Left lung (tissue), 10 donors: ENCODE data around the gene SCYGR2. TPM values are rescaled to one million over a fixed set of nuclear protein-coding genes. Genes with fewer than 3 reads are reported as not detected.

Experiments used
- ATAC-seq: fragments of 200-7000 bp; cut with Tn5 transposase; one replicate; pipeline ENCODE4 v1.9.1; 2020; ENCODE audit warnings: moderate library complexity
- DNase-seq, 4 donors: peaks; one replicate each; pipeline ENCODE4 v3.0.0-alpha.2; 2013 to 2020
- H3K27ac ChIP-seq, 2 donors: fragments of 200-600 bp; sonication (generic) in 1 of 2; one replicate each; pipeline versions ENCODE4 v1.5.0 to v1.8.0; 2020 to 2021
- H3K27me3 ChIP-seq, 2 donors: fragments of 200-600 bp; sonication (generic) in 1 of 2; one replicate each; pipeline versions ENCODE4 v1.5.0 to v1.8.0; 2020 to 2021
- H3K36me3 ChIP-seq, 2 donors: fragments of 200-600 bp; sonication (generic) in 1 of 2; one replicate each; pipeline versions ENCODE4 v1.5.0 to v1.8.0; 2020 to 2021
- H3K4me1 ChIP-seq, 2 donors: fragments of 200-600 bp; one replicate each; pipeline ENCODE4 v1.8.0; 2021
- H3K4me3 ChIP-seq, 2 donors: fragments of 200-600 bp; sonication (generic) in 1 of 2; one replicate each; pipeline versions ENCODE4 v1.5.0 to v1.8.0; 2020 to 2021; ENCODE audit warnings: mild to moderate bottlenecking in 1 of 2
- H3K9me3 ChIP-seq, 2 donors: fragments of 200-600 bp; sonication (generic) in 1 of 2; one replicate each; pipeline versions ENCODE4 v1.5.0 to v1.8.0; 2020 to 2021
- intact Hi-C, 2 donors: fragments of 100-400 bp; cut with DNase I; formaldehyde crosslinking; loops; one replicate each; pipeline versions ENCODE4 v1.11.2 to v1.14.2; 2022
- polyA plus RNA-seq, 6 donors: library from polyadenylated mRNA; unstranded; fragments of 120-200 nt; gene quantifications; one replicate each; pipeline ENCODE4 v1.2.1, GENCODE V29; 2013; ENCODE audit not compliant: insufficient read length in 6 of 6
- total RNA-seq, 2 donors: library from RNA; stranded (reverse); fragmentation: NEBNext Ultra II Directional; extraction: Animal tissue kit (Norgen Biotek cat#: 25700); gene quantifications; one replicate each; pipeline ENCODE4 v1.2.1, GENCODE V29; 2021
- TF ChIP-seq, protein P1 (sequence below), 2 donors: fragments of 200-600 bp; sonication (generic) in 1 of 2; IDR thresholded peaks; one replicate each; pipeline versions ENCODE4 v1.5.0 to v1.8.0; 2021; ENCODE audit warnings: antibody characterized with exemption in 2 of 2
- donor health status: DM: no; HTN: yes; CAD: no.
- donor health status: DM: no; HTN: no; CAD: no.

Gene SCYGR2
- total and polyA plus RNA-seq, 8 donors = not detected

- Histone ChIP-seq H3K27ac (no peak overlapping the region), H3K36me3 (no peaks in the 10 kb centered on the region), H3K4me3 (no peak overlapping the region), H3K9me3 (no peaks in the 10 kb centered on the region), H3K27me3 (peaks cover 0 to 12% of the 10 kb centered on the region in 2 donors), H3K4me1 (peaks cover 0 to 4% of the 10 kb centered on the region in 2 donors)
- DNase-seq = peak in 1 of 4 donors; percentile 43
- intact Hi-C loops = no loop called here
- TF ChIP-seq, protein P1, sequence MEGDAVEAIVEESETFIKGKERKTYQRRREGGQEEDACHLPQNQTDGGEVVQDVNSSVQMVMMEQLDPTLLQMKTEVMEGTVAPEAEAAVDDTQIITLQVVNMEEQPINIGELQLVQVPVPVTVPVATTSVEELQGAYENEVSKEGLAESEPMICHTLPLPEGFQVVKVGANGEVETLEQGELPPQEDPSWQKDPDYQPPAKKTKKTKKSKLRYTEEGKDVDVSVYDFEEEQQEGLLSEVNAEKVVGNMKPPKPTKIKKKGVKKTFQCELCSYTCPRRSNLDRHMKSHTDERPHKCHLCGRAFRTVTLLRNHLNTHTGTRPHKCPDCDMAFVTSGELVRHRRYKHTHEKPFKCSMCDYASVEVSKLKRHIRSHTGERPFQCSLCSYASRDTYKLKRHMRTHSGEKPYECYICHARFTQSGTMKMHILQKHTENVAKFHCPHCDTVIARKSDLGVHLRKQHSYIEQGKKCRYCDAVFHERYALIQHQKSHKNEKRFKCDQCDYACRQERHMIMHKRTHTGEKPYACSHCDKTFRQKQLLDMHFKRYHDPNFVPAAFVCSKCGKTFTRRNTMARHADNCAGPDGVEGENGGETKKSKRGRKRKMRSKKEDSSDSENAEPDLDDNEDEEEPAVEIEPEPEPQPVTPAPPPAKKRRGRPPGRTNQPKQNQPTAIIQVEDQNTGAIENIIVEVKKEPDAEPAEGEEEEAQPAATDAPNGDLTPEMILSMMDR (IDR thresholded peaks at IDR 0.05) = no peak
- ATAC-seq = peak; percentile 81
Observed at GRCh38 chr2:227608561-227609338, 10.1 kb downstream of the SCYGR2 start.

DNA sequence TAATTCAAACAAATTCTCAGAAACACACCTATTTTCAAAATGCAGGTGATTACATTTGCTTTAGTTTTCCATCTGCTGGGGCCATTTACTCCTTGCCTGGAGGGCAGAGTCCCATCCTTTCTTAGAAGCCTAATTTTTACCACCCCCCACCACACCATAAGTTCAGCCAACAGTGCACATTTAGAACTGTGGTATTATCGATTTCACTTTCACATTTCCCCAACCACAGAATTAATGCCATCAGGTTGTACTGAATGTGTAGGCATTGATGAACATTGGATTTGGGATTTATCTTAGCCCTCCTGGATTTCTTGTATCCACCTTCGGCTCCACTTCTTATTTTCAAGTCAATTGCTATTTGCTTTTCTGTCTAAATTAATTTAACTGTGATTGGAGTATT is 11.4 kb downstream of the SCYGR2 start:
- Histone ChIP-seq H3K36me3 (no peaks in the 10 kb centered on the region), H3K27me3 (peaks cover 0 to 12% of the 10 kb centered on the region in 2 donors), H3K27ac (no peak overlapping the region), H3K9me3 (no peaks in the 10 kb centered on the region), H3K4me1 (peaks cover 0 to 4% of the 10 kb centered on the region in 2 donors), H3K4me3 (no peak overlapping the region)
- intact Hi-C loops = no loop called here
- DNase-seq (no peak), ATAC-seq (no peak)
- TF ChIP-seq, protein P1 (IDR thresholded peaks at IDR 0.05) = no peak

DNA sequence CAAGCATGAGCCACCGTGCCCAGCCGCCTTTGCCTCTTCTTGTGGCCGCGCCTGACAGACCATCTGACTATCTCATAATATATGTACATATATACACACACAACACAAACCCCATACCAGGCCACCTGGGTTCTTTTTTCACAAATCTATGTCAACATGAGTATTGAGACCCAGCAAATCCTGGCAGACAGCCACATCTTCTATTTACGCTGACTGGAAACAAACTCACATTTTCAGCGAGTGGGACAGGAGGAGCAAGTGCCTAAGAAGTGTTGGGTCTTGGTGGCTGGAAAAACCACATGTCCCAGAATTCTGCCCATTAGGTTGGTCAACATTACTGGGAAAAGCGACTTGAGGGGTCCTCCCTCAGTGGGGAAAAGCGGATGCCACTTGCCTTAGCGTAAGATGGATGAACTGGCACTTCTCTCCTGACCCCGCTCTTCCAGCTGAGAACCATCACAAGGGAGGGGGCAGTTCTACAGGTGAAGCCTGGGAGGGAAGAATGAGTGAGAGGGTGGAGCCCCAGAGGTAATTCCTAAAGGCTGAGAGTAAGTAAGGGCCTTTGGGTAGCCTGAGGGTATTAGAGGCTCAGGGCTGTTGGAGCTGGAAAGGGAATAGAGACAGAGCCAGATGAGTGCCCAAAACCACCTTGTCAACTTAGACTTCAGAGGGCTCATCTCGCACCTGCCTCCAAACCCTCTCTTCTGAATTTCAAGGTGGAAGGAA is 14.0 kb downstream of the SCYGR2 start:
- Histone ChIP-seq H3K27ac (no peak overlapping the region), H3K36me3 (no peaks in the 10 kb centered on the region), H3K4me1 (peaks cover 0 to 3% of the 10 kb centered on the region in 2 donors), H3K4me3 (no peak overlapping the region), H3K9me3 (no peaks in the 10 kb centered on the region), H3K27me3 (peaks cover 0 to 12% of the 10 kb centered on the region in 2 donors)
- ATAC-seq (no peak), DNase-seq (no peak)
- intact Hi-C loops = no loop called here
- TF ChIP-seq, protein P1 (IDR thresholded peaks at IDR 0.05) = no peak

DNA sequence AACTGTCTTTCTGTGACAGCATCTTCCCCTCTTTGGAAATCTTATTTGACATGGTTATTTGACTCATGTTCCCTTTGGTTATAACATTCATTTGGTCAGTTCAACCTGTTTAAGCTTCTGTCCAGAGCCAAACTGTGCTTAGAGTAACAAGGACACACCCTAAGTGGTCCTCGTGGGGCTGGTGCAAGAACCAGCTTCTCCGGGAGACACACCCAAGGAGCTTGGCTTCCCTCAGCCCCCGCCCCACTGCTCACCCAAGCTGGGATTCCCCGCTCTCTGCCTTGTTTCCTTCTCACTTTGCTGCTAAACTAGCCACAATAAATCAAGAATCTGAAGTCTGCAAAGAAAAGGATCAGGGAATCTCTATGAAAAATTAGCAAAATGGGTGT is 14.6 kb downstream of the SCYGR2 start:
- Histone ChIP-seq H3K4me3 (no peak overlapping the region), H3K27me3 (peaks cover 0 to 12% of the 10 kb centered on the region in 2 donors), H3K36me3 (no peaks in the 10 kb centered on the region), H3K4me1 (no peaks in the 10 kb centered on the region), H3K27ac (no peak overlapping the region), H3K9me3 (no peaks in the 10 kb centered on the region)
- TF ChIP-seq, protein P1 (IDR thresholded peaks at IDR 0.05) = no peak
- intact Hi-C loops = no loop called here
- DNase-seq = peak in 2 of 4 donors; percentile 47 to 62
- ATAC-seq = peak; percentile 73

DNA sequence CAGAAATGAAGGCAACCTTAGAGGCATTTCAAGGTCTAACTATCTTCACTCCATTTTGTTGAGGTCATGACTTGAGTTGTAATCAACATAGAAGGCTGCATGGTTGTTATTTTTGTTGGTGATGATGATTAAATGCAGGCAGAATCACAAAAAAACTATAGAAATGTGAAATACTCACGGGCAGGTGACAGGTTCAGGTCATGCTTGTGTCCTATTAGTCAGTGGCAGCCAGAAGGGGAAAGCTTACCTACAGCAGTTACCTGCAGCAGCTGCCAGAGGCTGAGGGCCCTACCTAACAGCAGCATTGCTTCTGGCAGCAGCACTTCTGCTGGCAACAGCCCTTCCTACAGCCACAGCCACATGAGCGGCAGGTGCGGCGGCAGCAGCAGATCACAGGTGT is 15.6 kb downstream of the SCYGR2 start:
- Histone ChIP-seq H3K36me3 (no peaks in the 10 kb centered on the region), H3K9me3 (no peaks in the 10 kb centered on the region), H3K4me3 (no peak overlapping the region), H3K27me3 (peaks cover 0 to 12% of the 10 kb centered on the region in 2 donors), H3K27ac (no peak overlapping the region), H3K4me1 (no peaks in the 10 kb centered on the region)
- DNase-seq (no peak), ATAC-seq (no peak)
- intact Hi-C loops = no loop called here
- TF ChIP-seq, protein P1 (IDR thresholded peaks at IDR 0.05) = no peak
